ENCODE data around the gene PRPS1L1.

DNA sequence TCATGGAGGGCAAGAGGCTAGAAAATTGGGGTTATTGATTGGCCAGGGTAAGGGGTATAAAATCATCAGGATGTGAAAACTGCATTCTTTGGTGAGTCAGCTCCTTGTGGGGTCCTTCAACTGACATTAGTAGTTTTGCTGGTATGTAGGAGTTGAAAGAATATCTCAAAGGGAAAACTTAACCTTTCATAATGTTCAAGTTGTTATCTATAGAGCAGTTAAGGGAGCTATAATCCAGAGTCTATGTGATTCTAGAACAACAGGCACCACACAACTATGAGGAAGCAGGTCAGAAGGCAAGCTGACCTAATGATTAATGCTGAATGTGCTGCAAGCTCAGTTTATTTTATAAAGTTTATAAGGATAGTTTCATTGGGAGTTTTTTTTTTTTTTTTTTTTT is 13.7 kb downstream of the PRPS1L1 start:
- TF ChIP-seq RNF2 (IDR thresholded peaks at IDR 0.05; ENCODE audit: borderline replicate concordance, low read depth, low read length, missing control alignments, poor library complexity, severe bottlenecking) = no peak
- TF ChIP-seq GABPA (IDR thresholded peaks at IDR 0.05; ENCODE audit: borderline replicate concordance, insufficient read depth, low read length) = no peak
- TF ChIP-seq CEBPB (IDR thresholded peaks at IDR 0.05; ENCODE audit: low read depth, low read length) = no peak
- no peak for TF ChIP-seq MAFK (IDR thresholded peaks at IDR 0.05; ENCODE audit: low read depth, low read length)
- no peak for TF ChIP-seq TAF1 (IDR thresholded peaks at IDR 0.05; ENCODE audit: low read depth, low read length)
- TF ChIP-seq RAD21 (IDR thresholded peaks at IDR 0.05 in 1 of 2, conservative IDR thresholded peaks at IDR 0.05 in 1 of 2; ENCODE audit: low read depth in 2 of 2, low read length in 2 of 2) = no peak
- TF ChIP-seq, protein P1, sequence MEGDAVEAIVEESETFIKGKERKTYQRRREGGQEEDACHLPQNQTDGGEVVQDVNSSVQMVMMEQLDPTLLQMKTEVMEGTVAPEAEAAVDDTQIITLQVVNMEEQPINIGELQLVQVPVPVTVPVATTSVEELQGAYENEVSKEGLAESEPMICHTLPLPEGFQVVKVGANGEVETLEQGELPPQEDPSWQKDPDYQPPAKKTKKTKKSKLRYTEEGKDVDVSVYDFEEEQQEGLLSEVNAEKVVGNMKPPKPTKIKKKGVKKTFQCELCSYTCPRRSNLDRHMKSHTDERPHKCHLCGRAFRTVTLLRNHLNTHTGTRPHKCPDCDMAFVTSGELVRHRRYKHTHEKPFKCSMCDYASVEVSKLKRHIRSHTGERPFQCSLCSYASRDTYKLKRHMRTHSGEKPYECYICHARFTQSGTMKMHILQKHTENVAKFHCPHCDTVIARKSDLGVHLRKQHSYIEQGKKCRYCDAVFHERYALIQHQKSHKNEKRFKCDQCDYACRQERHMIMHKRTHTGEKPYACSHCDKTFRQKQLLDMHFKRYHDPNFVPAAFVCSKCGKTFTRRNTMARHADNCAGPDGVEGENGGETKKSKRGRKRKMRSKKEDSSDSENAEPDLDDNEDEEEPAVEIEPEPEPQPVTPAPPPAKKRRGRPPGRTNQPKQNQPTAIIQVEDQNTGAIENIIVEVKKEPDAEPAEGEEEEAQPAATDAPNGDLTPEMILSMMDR (IDR thresholded peaks at IDR 0.05; ENCODE audit: control extremely low read depth in 1 of 3, insufficient read depth in 1 of 3, low read depth in 1 of 3, low read length in 3 of 3) = no peak
- no peak for TF ChIP-seq POLR2A (IDR thresholded peaks at IDR 0.05; ENCODE audit: control extremely low read depth in 1 of 2, low read depth in 2 of 2, low read length in 2 of 2)
- no peak for TF ChIP-seq USF2 (IDR thresholded peaks at IDR 0.05; ENCODE audit: low read length)
- no peak for TF ChIP-seq POU5F1 (IDR thresholded peaks at IDR 0.05; ENCODE audit: low read depth, low read length)
- TF ChIP-seq EZH2 (IDR thresholded peaks at IDR 0.05; ENCODE audit: low read depth, low read length, severe bottlenecking) = no peak
- no peak for TF ChIP-seq EP300 (IDR thresholded peaks at IDR 0.05; ENCODE audit: borderline replicate concordance in 1 of 2, low read depth in 2 of 2, low read length in 2 of 2)
- TF ChIP-seq, protein P2, sequence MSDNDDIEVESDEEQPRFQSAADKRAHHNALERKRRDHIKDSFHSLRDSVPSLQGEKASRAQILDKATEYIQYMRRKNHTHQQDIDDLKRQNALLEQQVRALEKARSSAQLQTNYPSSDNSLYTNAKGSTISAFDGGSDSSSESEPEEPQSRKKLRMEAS (IDR thresholded peaks at IDR 0.05) = no peak
- no peak for TF ChIP-seq NRF1 (IDR thresholded peaks at IDR 0.05; ENCODE audit: low read depth, low read length)
